Left hindlimb (tissue), 1 donor: ENCODE results near the gene PRRG3.

Experiments used
- DNase-seq: peaks from one replicate; pipeline ENCODE4 v3.0.0-alpha.2; 2018

PRRG3 gene

DNA sequence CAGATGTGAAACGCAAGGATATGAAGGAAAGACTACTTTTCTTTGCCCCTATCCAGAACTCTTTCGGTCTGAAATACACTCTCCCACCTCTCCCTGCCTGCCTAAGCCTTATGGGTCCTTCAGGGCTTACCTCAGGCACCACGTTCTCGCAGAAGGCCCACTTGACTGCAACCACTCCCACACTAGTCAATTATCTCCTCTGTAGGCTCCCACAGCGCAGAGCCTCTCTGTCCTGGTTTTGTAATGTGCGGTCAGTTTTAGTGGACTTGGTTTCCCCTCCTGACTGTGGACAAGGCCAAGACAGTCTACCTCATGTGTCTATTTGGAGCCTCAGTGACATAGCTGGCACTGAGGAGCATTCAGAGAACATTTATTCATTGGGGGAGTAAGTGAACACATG lies 50.4 kb downstream of the PRRG3 start:
- DNase-seq = no peak

GRCh38 chrX:151746502-151746901 lies 51.2 kb downstream of the PRRG3 start:
- DNase-seq = no peak

GRCh38 chrX:151750511-151750910 lies 55.3 kb downstream of the PRRG3 start:
- DNase-seq = no peak

GRCh38 chrX:151752847-151753246 lies 57.6 kb downstream of the PRRG3 start:
- DNase-seq = no peak

- peak; percentile 64 for DNase-seq
Measured at GRCh38 chrX:151753313-151754046, 58.2 kb downstream of the PRRG3 start.

DNA sequence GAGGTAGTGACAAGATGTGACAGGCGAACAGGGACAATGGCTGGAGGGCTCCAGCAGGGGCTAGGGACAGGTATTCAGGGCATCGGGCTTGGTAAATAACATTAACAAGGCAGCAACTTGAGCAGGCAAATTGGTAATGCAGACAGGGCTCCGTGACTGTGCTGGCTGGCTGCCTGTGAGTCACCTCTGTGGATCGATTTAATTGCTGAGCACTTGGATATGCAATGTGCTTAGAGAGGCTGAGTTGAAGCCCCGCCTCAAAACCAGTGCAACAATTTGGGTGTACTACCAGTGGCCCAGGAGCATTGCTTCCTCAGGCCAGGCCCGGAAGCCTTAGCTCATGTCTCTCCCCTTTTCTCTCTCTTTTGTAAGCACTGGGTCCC lies 58.8 kb downstream of the PRRG3 start:
- DNase-seq = no peak

- DNase-seq = peak; percentile 40
Measured at GRCh38 chrX:151754641-151755215, 59.5 kb downstream of the PRRG3 start.
